HG03103 (cell line): ENCODE data around the gene ACTN1.

ENCODE experiments used
- ATAC-seq: cut with Tn5 transposase; IDR thresholded peaks from one replicate; pipeline ENCODE4 v1.9.1; 2021; ENCODE audit warnings: low read depth; ENCODE audit not compliant: unreplicated experiment

ACTN1 gene

GRCh38 chr14:68952531-68953195 lies 26.4 kb downstream of the ACTN1 start:
- ATAC-seq: no peak

GRCh38 chr14:68951800-68952530 lies 27.1 kb downstream of the ACTN1 start:
- ATAC-seq: no peak

- ATAC-seq: no peak
Measured at GRCh38 chr14:68951035-68951797, 27.9 kb downstream of the ACTN1 start.

GRCh38 chr14:68950111-68950510 lies 29.0 kb downstream of the ACTN1 start:
- ATAC-seq: no peak

- ATAC-seq: no peak
Measured at GRCh38 chr14:68949601-68949965, 29.5 kb downstream of the ACTN1 start.

- ATAC-seq: no peak
Measured at GRCh38 chr14:68948686-68949600, 30.2 kb downstream of the ACTN1 start.

- ATAC-seq: no peak
Measured at GRCh38 chr14:68947802-68948201, 31.3 kb downstream of the ACTN1 start.

- ATAC-seq: no peak
Measured at GRCh38 chr14:68946489-68946822, 32.6 kb downstream of the ACTN1 start.

- no peak for ATAC-seq
Measured at GRCh38 chr14:68945585-68946488, 33.3 kb downstream of the ACTN1 start.

GRCh38 chr14:68945190-68945584 lies 33.9 kb downstream of the ACTN1 start:
- no peak for ATAC-seq

GRCh38 chr14:68944162-68944561 lies 34.9 kb downstream of the ACTN1 start:
- no peak for ATAC-seq

GRCh38 chr14:68943107-68943506 lies 36.0 kb downstream of the ACTN1 start:
- no peak for ATAC-seq

- ATAC-seq: no peak
Measured at GRCh38 chr14:68942296-68943035, 36.6 kb downstream of the ACTN1 start.

- no peak for ATAC-seq
Measured at GRCh38 chr14:68941820-68942219, 37.3 kb downstream of the ACTN1 start.

- ATAC-seq: no peak
Measured at GRCh38 chr14:68940614-68941185, 38.4 kb downstream of the ACTN1 start.

- ATAC-seq: no peak
Measured at GRCh38 chr14:68939893-68940613, 39.0 kb downstream of the ACTN1 start.

- no peak for ATAC-seq
Measured at GRCh38 chr14:68939181-68939892, 39.8 kb downstream of the ACTN1 start.
